A549 (cell line): ENCODE measurements around the gene CSKMT. TPM values are rescaled to one million over a fixed set of nuclear protein-coding genes. Genes with fewer than 3 reads are reported as not detected.

Experiments
- MAZ ChIP-seq: fragments of 150-350 bp; IDR thresholded peaks from 2 replicates; pipeline ENCODE4 v1.6.1; 2014; ENCODE audit warnings: antibody characterized with exemption, low read depth, low read length, borderline replicate concordance
- RCOR1 ChIP-seq: fragments of 150-350 bp; IDR thresholded peaks from 2 replicates; pipeline ENCODE4 v1.6.1; 2014; ENCODE audit warnings: antibody characterized with exemption, low read length, low read depth
- RNF2 ChIP-seq: fragments of 200-600 bp; sonication (generic); IDR thresholded peaks from 2 replicates; pipeline ENCODE4 v1.6.1; 2016; ENCODE audit warnings: low read depth, mild to moderate bottlenecking, antibody characterized with exemption, moderate library complexity, borderline replicate concordance
- polyA plus RNA-seq, 4 experiments: library from polyadenylated mRNA; depleted of rRNA in 3 of 4; stranded (reverse); fragments of >200 nt; fragmentation: RNase III in 1 of 4; extraction: RNeasy Plus Mini Kit Qiagen cat#74134 plus additional on column Dnase treatment in 1 of 4; gene quantifications; 2 replicates in 3 of 4; 3 replicates in 1 of 4; pipeline ENCODE4 v1.2.3, GENCODE V29; 2011 to 2017
- small RNA-seq, 6 experiments: library from RNA; depleted of rRNA; stranded (forward); fragments of <200 nt; gene quantifications; one replicate each; pipeline ENCODE3, GENCODE V24; 2012

The CSKMT gene
- polyA plus RNA-seq, 2 of the 4 experiments (the other 2 are of a cell fraction): 5.7 to 14.3 TPM

- TF ChIP-seq RNF2 (no peak), RCOR1 (no peak), MAZ (no peak)
Observed at GRCh38 chr11:62716816-62717215, 51.7 kb downstream of the CSKMT start (continued).

Small RNAs within 50 kb of the gene (small RNA-seq; reads per million reads assigned to genes)
- gene SNORA57: 0 reads per million in 6 experiments

Other genes with a start within 250 kb of the CSKMT start
- gene SCGB1A1, start 246.3 kb upstream of the CSKMT start, polyA plus RNA-seq (2011; rRNA removed): 0.47 TPM in 1 of 2 replicates, not detected in the other
- not detected in 3 replicates for gene SCGB1A1, start 246.3 kb upstream of the CSKMT start, polyA plus RNA-seq (2017; fragmentation: RNase III; extraction: RNeasy Plus Mini Kit Qiagen cat#74134 plus additional on column Dnase treatment)
- gene AHNAK, start 118.5 kb upstream of the CSKMT start, polyA plus RNA-seq (2011; rRNA removed): 82.0 and 98.0 TPM in 2 replicates
- gene AHNAK, start 118.5 kb upstream of the CSKMT start, polyA plus RNA-seq (2017; fragmentation: RNase III; extraction: RNeasy Plus Mini Kit Qiagen cat#74134 plus additional on column Dnase treatment): 41.5 to 62.9 TPM (median 43.3 TPM) in 3 replicates
- 1,728 and 1,795 TPM in 2 replicates for gene EEF1G, start 91.4 kb upstream of the CSKMT start, polyA plus RNA-seq (2011; rRNA removed)
- gene EEF1G, start 91.4 kb upstream of the CSKMT start, polyA plus RNA-seq (2017; fragmentation: RNase III; extraction: RNeasy Plus Mini Kit Qiagen cat#74134 plus additional on column Dnase treatment): 1,570 to 1,588 TPM (median 1,580 TPM) in 3 replicates
- gene TUT1, start 73.8 kb upstream of the CSKMT start, polyA plus RNA-seq (2011; rRNA removed): 12.9 and 15.5 TPM in 2 replicates
- gene TUT1, start 73.8 kb upstream of the CSKMT start, polyA plus RNA-seq (2017; fragmentation: RNase III; extraction: RNeasy Plus Mini Kit Qiagen cat#74134 plus additional on column Dnase treatment): 9.9 to 11.7 TPM (median 11.1 TPM) in 3 replicates
- gene MTA2, start 63.4 kb upstream of the CSKMT start, polyA plus RNA-seq (2011; rRNA removed): 21.8 and 44.3 TPM in 2 replicates
- gene MTA2, start 63.4 kb upstream of the CSKMT start, polyA plus RNA-seq (2017; fragmentation: RNase III; extraction: RNeasy Plus Mini Kit Qiagen cat#74134 plus additional on column Dnase treatment): 79.3 to 85.0 TPM (median 84.5 TPM) in 3 replicates
- 15.2 and 19.7 TPM in 2 replicates for gene EML3, start 52.5 kb upstream of the CSKMT start, polyA plus RNA-seq (2011; rRNA removed)
- 21.4 to 28.0 TPM (median 27.2 TPM) in 3 replicates for gene EML3, start 52.5 kb upstream of the CSKMT start, polyA plus RNA-seq (2017; fragmentation: RNase III; extraction: RNeasy Plus Mini Kit Qiagen cat#74134 plus additional on column Dnase treatment)
- gene ROM1, start 52.1 kb upstream of the CSKMT start, polyA plus RNA-seq (2011; rRNA removed): 0.92 and 1.6 TPM in 2 replicates
- gene ROM1, start 52.1 kb upstream of the CSKMT start, polyA plus RNA-seq (2017; fragmentation: RNase III; extraction: RNeasy Plus Mini Kit Qiagen cat#74134 plus additional on column Dnase treatment): 2.8 to 3.7 TPM (median 3.2 TPM) in 3 replicates
- 19.0 and 20.5 TPM in 2 replicates for gene B3GAT3, start 43.3 kb upstream of the CSKMT start, polyA plus RNA-seq (2011; rRNA removed)
- 38.1 to 41.0 TPM (median 40.9 TPM) in 3 replicates for gene B3GAT3, start 43.3 kb upstream of the CSKMT start, polyA plus RNA-seq (2017; fragmentation: RNase III; extraction: RNeasy Plus Mini Kit Qiagen cat#74134 plus additional on column Dnase treatment)
- gene GANAB, start 18.7 kb upstream of the CSKMT start, polyA plus RNA-seq (2011; rRNA removed): 215 and 308 TPM in 2 replicates
- gene GANAB, start 18.7 kb upstream of the CSKMT start, polyA plus RNA-seq (2017; fragmentation: RNase III; extraction: RNeasy Plus Mini Kit Qiagen cat#74134 plus additional on column Dnase treatment): 206 to 220 TPM (median 214 TPM) in 3 replicates
- 9.7 and 12.3 TPM in 2 replicates for gene INTS5, start 12.0 kb upstream of the CSKMT start, polyA plus RNA-seq (2011; rRNA removed)
- gene INTS5, start 12.0 kb upstream of the CSKMT start, polyA plus RNA-seq (2017; fragmentation: RNase III; extraction: RNeasy Plus Mini Kit Qiagen cat#74134 plus additional on column Dnase treatment): 11.2 to 11.8 TPM (median 11.3 TPM) in 3 replicates
- gene C11orf98, start 102 bp upstream of the CSKMT start, polyA plus RNA-seq (2011; rRNA removed): 89.1 and 91.7 TPM in 2 replicates
- gene C11orf98, start 102 bp upstream of the CSKMT start, polyA plus RNA-seq (2017; fragmentation: RNase III; extraction: RNeasy Plus Mini Kit Qiagen cat#74134 plus additional on column Dnase treatment): 128 to 161 TPM (median 140 TPM) in 3 replicates
- 13.9 and 20.2 TPM in 2 replicates for gene UQCC3, start 6.4 kb downstream of the CSKMT start, polyA plus RNA-seq (2011; rRNA removed)
- gene UQCC3, start 6.4 kb downstream of the CSKMT start, polyA plus RNA-seq (2017; fragmentation: RNase III; extraction: RNeasy Plus Mini Kit Qiagen cat#74134 plus additional on column Dnase treatment): 27.8 to 31.1 TPM (median 28.7 TPM) in 3 replicates
- gene LBHD1, start 7.0 kb downstream of the CSKMT start, polyA plus RNA-seq (2011; rRNA removed): 4.1 and 5.3 TPM in 2 replicates
- 4.9 to 8.3 TPM (median 6.8 TPM) in 3 replicates for gene LBHD1, start 7.0 kb downstream of the CSKMT start, polyA plus RNA-seq (2017; fragmentation: RNase III; extraction: RNeasy Plus Mini Kit Qiagen cat#74134 plus additional on column Dnase treatment)
- gene UBXN1, start 13.8 kb downstream of the CSKMT start, polyA plus RNA-seq (2011; rRNA removed): 56.8 and 120 TPM in 2 replicates
- gene UBXN1, start 13.8 kb downstream of the CSKMT start, polyA plus RNA-seq (2017; fragmentation: RNase III; extraction: RNeasy Plus Mini Kit Qiagen cat#74134 plus additional on column Dnase treatment): 110 to 117 TPM (median 117 TPM) in 3 replicates
- 0.03 and 0.04 TPM in 2 replicates for gene LRRN4CL, start 24.2 kb downstream of the CSKMT start, polyA plus RNA-seq (2011; rRNA removed)
- gene LRRN4CL, start 24.2 kb downstream of the CSKMT start, polyA plus RNA-seq (2017; fragmentation: RNase III; extraction: RNeasy Plus Mini Kit Qiagen cat#74134 plus additional on column Dnase treatment): 0.03 to 0.08 TPM (median 0.08 TPM) in 3 replicates
- 63.9 and 101 TPM in 2 replicates for gene BSCL2, start 42.1 kb downstream of the CSKMT start, polyA plus RNA-seq (2011; rRNA removed)
- gene BSCL2, start 42.1 kb downstream of the CSKMT start, polyA plus RNA-seq (2017; fragmentation: RNase III; extraction: RNeasy Plus Mini Kit Qiagen cat#74134 plus additional on column Dnase treatment): 63.0 to 72.4 TPM (median 64.5 TPM) in 3 replicates
- gene GNG3, start 42.4 kb downstream of the CSKMT start, polyA plus RNA-seq (2011; rRNA removed): not detected in 2 replicates
- gene GNG3, start 42.4 kb downstream of the CSKMT start, polyA plus RNA-seq (2017; fragmentation: RNase III; extraction: RNeasy Plus Mini Kit Qiagen cat#74134 plus additional on column Dnase treatment): 0.15 TPM in 1 of 3 replicates, not detected in the others
- 31.4 and 31.6 TPM in 2 replicates for gene HNRNPUL2, start 62.1 kb downstream of the CSKMT start, polyA plus RNA-seq (2011; rRNA removed)
- gene HNRNPUL2, start 62.1 kb downstream of the CSKMT start, polyA plus RNA-seq (2017; fragmentation: RNase III; extraction: RNeasy Plus Mini Kit Qiagen cat#74134 plus additional on column Dnase treatment): 71.3 to 79.5 TPM (median 74.4 TPM) in 3 replicates
- gene TTC9C, start 63.2 kb downstream of the CSKMT start, polyA plus RNA-seq (2011; rRNA removed): 42.6 and 44.0 TPM in 2 replicates
- 32.6 to 34.1 TPM (median 33.5 TPM) in 3 replicates for gene TTC9C, start 63.2 kb downstream of the CSKMT start, polyA plus RNA-seq (2017; fragmentation: RNase III; extraction: RNeasy Plus Mini Kit Qiagen cat#74134 plus additional on column Dnase treatment)
- gene ZBTB3, start 88.8 kb downstream of the CSKMT start, polyA plus RNA-seq (2011; rRNA removed): 3.0 and 3.1 TPM in 2 replicates
- 1.4 to 2.2 TPM (median 2.0 TPM) in 3 replicates for gene ZBTB3, start 88.8 kb downstream of the CSKMT start, polyA plus RNA-seq (2017; fragmentation: RNase III; extraction: RNeasy Plus Mini Kit Qiagen cat#74134 plus additional on column Dnase treatment)
- gene POLR2G, start 96.3 kb downstream of the CSKMT start, polyA plus RNA-seq (2011; rRNA removed): 308 and 324 TPM in 2 replicates
- gene POLR2G, start 96.3 kb downstream of the CSKMT start, polyA plus RNA-seq (2017; fragmentation: RNase III; extraction: RNeasy Plus Mini Kit Qiagen cat#74134 plus additional on column Dnase treatment): 186 to 199 TPM (median 188 TPM) in 3 replicates
- gene TAF6L, start 106.1 kb downstream of the CSKMT start, polyA plus RNA-seq (2011; rRNA removed): 14.0 and 17.5 TPM in 2 replicates
- 20.8 to 23.5 TPM (median 22.7 TPM) in 3 replicates for gene TAF6L, start 106.1 kb downstream of the CSKMT start, polyA plus RNA-seq (2017; fragmentation: RNase III; extraction: RNeasy Plus Mini Kit Qiagen cat#74134 plus additional on column Dnase treatment)
- 64.7 and 105 TPM in 2 replicates for gene TMEM179B, start 122.1 kb downstream of the CSKMT start, polyA plus RNA-seq (2011; rRNA removed)
- gene TMEM179B, start 122.1 kb downstream of the CSKMT start, polyA plus RNA-seq (2017; fragmentation: RNase III; extraction: RNeasy Plus Mini Kit Qiagen cat#74134 plus additional on column Dnase treatment): 57.6 to 64.4 TPM (median 62.8 TPM) in 3 replicates
- gene TMEM223, start 126.7 kb downstream of the CSKMT start, polyA plus RNA-seq (2011; rRNA removed): 20.6 and 26.5 TPM in 2 replicates
- 20.1 to 24.3 TPM (median 23.5 TPM) in 3 replicates for gene TMEM223, start 126.7 kb downstream of the CSKMT start, polyA plus RNA-seq (2017; fragmentation: RNase III; extraction: RNeasy Plus Mini Kit Qiagen cat#74134 plus additional on column Dnase treatment)
- 35.5 and 50.7 TPM in 2 replicates for gene NXF1, start 140.1 kb downstream of the CSKMT start, polyA plus RNA-seq (2011; rRNA removed)
- gene NXF1, start 140.1 kb downstream of the CSKMT start, polyA plus RNA-seq (2017; fragmentation: RNase III; extraction: RNeasy Plus Mini Kit Qiagen cat#74134 plus additional on column Dnase treatment): 46.6 to 47.7 TPM (median 46.9 TPM) in 3 replicates
- gene STX5, start 166.7 kb downstream of the CSKMT start, polyA plus RNA-seq (2011; rRNA removed): 30.3 and 32.3 TPM in 2 replicates
- 16.8 to 21.0 TPM (median 19.5 TPM) in 3 replicates for gene STX5, start 166.7 kb downstream of the CSKMT start, polyA plus RNA-seq (2017; fragmentation: RNase III; extraction: RNeasy Plus Mini Kit Qiagen cat#74134 plus additional on column Dnase treatment)
- gene TEX54, start 167.5 kb downstream of the CSKMT start, polyA plus RNA-seq (2011; rRNA removed): not detected in 2 replicates
- gene TEX54, start 167.5 kb downstream of the CSKMT start, polyA plus RNA-seq (2017; fragmentation: RNase III; extraction: RNeasy Plus Mini Kit Qiagen cat#74134 plus additional on column Dnase treatment): not detected in 3 replicates
- gene WDR74, start 174.3 kb downstream of the CSKMT start, polyA plus RNA-seq (2011; rRNA removed): 47.6 and 52.9 TPM in 2 replicates
- 88.9 to 100 TPM (median 90.6 TPM) in 3 replicates for gene WDR74, start 174.3 kb downstream of the CSKMT start, polyA plus RNA-seq (2017; fragmentation: RNase III; extraction: RNeasy Plus Mini Kit Qiagen cat#74134 plus additional on column Dnase treatment)
- 1,064 and 1,133 TPM in 2 replicates for gene SLC3A2, start 215.6 kb downstream of the CSKMT start, polyA plus RNA-seq (2011; rRNA removed)
- gene SLC3A2, start 215.6 kb downstream of the CSKMT start, polyA plus RNA-seq (2017; fragmentation: RNase III; extraction: RNeasy Plus Mini Kit Qiagen cat#74134 plus additional on column Dnase treatment): 906 to 1,102 TPM (median 1,007 TPM) in 3 replicates